HepG2 (cell line): Measurements from ENCODE around the gene WSCD2. TPM values are rescaled to one million over a fixed set of nuclear protein-coding genes. Genes with fewer than 3 reads are reported as not detected.

ENCODE experiments used
- ATAC-seq: fragments of 200-7000 bp; cut with Tn5 transposase; 3 replicates; pipeline ENCODE4 v1.9.1; 2020; ENCODE audit warnings: mild to moderate bottlenecking, moderate library complexity
- BruUV-seq: library from RNA; stranded (reverse); fragments of 400-500 nt; replicated peaks from 2 replicates; lab custom pipeline; 2021; lab: Mats Ljungman, UMichigan
- CTCF ChIA-PET: fragments of 300-600 bp; formaldehyde crosslinking; extraction: SDS; loops from one replicate; lab custom pipeline; 2021; ENCODE audit warnings: low total read pairs, inconsistent platforms, low intra/inter-chr PET ratio; lab: Yijun Ruan, JAX
- POLR2A ChIA-PET: fragments of 350-600 bp; sonication (Branson Sonifier 250); formaldehyde crosslinking; loops from one replicate; lab custom pipeline; 2020; ENCODE audit warnings: antibody characterized with exemption, inconsistent platforms; lab: Yijun Ruan, JAX
- DNase-seq: peaks from one replicate; pipeline ENCODE4 v3.0.0-alpha.2; 2015; ENCODE audit warnings: low spot score
- FAIRE-seq: peaks from 3 replicates; lab custom pipeline; 2011; peaks lifted over from hg19 to GRCh38; lab: Jason Lieb, UNC
- H2AFZ ChIP-seq: one replicate; pipeline ENCODE4 v1.6.1; 2011; ENCODE audit warnings: low read length, inconsistent platforms
- H3K27ac ChIP-seq: fragments of 300-600 bp; 3 replicates; pipeline ENCODE4 v1.8.0; 2011; ENCODE audit warnings: mixed run types, mild to moderate bottlenecking, mixed read lengths, low read length, inconsistent platforms; ENCODE audit not compliant: insufficient read depth; ENCODE audit errors: extremely low read length
- H3K27me3 ChIP-seq, 2 experiments: fragments of 200-600 bp in 1 of 2; 2 replicates in 1 of 2; 3 replicates in 1 of 2; pipeline versions ENCODE4 v1.6.0 to v1.8.0; 2011; ENCODE audit warnings: low read length in 2 of 2, mild to moderate bottlenecking in 2 of 2, moderate library complexity in 2 of 2, inconsistent platforms in 1 of 2; ENCODE audit not compliant: insufficient read depth in 2 of 2, control insufficient read depth in 1 of 2
- H3K36me3 ChIP-seq, 2 experiments: fragments of 200-600 bp in 1 of 2; replicated peaks in 1 of 2; 2 replicates in 1 of 2; 3 replicates in 1 of 2; pipeline versions ENCODE4 v1.5.1 to v1.8.0; 2011; ENCODE audit warnings: low read length in 2 of 2, inconsistent platforms in 1 of 2; ENCODE audit not compliant: insufficient read depth in 2 of 2, control insufficient read depth in 1 of 2
- H3K4me1 ChIP-seq: 2 replicates; pipeline ENCODE4 v1.5.1; 2012; ENCODE audit warnings: low read length, inconsistent platforms; ENCODE audit not compliant: insufficient read depth
- H3K4me2 ChIP-seq: 2 replicates; pipeline ENCODE4 v1.6.0; 2011; ENCODE audit warnings: low read depth, low read length, inconsistent platforms
- H3K4me3 ChIP-seq, 3 experiments: fragments of 200-600 bp in 1 of 3; sonication (generic), shearing (Covaris generic) in 1 of 3; replicated peaks in 1 of 3; 2 replicates each; pipeline ENCODE4 v1.5.1; 2011 to 2016; ENCODE audit warnings: low read length in 3 of 3, inconsistent platforms in 2 of 3, low read depth in 2 of 3, mild to moderate bottlenecking in 2 of 3, control low read depth in 1 of 3, mixed read lengths in 1 of 3; ENCODE audit not compliant: insufficient read depth in 1 of 3
- H3K79me2 ChIP-seq: one replicate; pipeline ENCODE4 v1.6.1; 2011; ENCODE audit warnings: low read length, inconsistent platforms; ENCODE audit not compliant: insufficient read depth
- H3K9ac ChIP-seq: 2 replicates; pipeline ENCODE4 v1.6.0; 2011; ENCODE audit warnings: mild to moderate bottlenecking, low read depth, low read length, inconsistent platforms; ENCODE audit not compliant: insufficient read depth
- H3K9me3 ChIP-seq: 2 replicates; pipeline ENCODE4 v1.5.1; 2012; ENCODE audit warnings: mild to moderate bottlenecking, low read length
- H4K20me1 ChIP-seq: 2 replicates; pipeline ENCODE4 v1.6.0; 2011; ENCODE audit warnings: inconsistent platforms, mild to moderate bottlenecking, low read length, moderate library complexity; ENCODE audit not compliant: insufficient read depth
- THYN1 ChIP-seq: sonication (generic); formaldehyde crosslinking; IDR thresholded peaks from 2 replicates; pipeline ENCODE4 v1.8.1; 2023; ENCODE audit warnings: low read depth, mild to moderate bottlenecking, moderate library complexity, missing genetic modification reagents, borderline replicate concordance
- ZNF557 ChIP-seq: sonication (generic); formaldehyde crosslinking; IDR thresholded peaks from 2 replicates; pipeline ENCODE4 v1.4.0; 2020; ENCODE audit warnings: missing genetic modification reagents
- ZNF724P ChIP-seq: sonication (generic); formaldehyde crosslinking; IDR thresholded peaks from 2 replicates; pipeline ENCODE4 v1.8.0; 2022; ENCODE audit warnings: missing genetic modification reagents, borderline replicate concordance
- WGBS: methylation state at CpG from one replicate; pipeline ENCODE4 v1.1.6; 2017; ENCODE audit warnings: low lambda C conversion rate; 5-methylcytosine and 5-hydroxymethylcytosine counted together
- in situ Hi-C: cut with HindIII; loops from 2 replicates; pipeline ENCODE4 v1.10.0; 2017; ENCODE audit warnings: low pct_unique_long_range_greater_than_20kb; ENCODE audit not compliant: extremely low pct_ligation_motif_present
- intact Hi-C: fragments of 100-400 bp; cut with micrococcal nuclease; formaldehyde crosslinking; loops from one replicate; pipeline ENCODE4 v1.10.0; 2022; ENCODE audit not compliant: unreplicated experiment
- polyA plus RNA-seq, 8 experiments: library from polyadenylated mRNA; depleted of rRNA in 3 of 8; stranded (reverse) in 7 of 8; unstranded in 1 of 8; fragments of >200 nt; fragmentation: Illumina TruSeq in 4 of 8; extraction: Trizol in 4 of 8; gene quantifications; 2 replicates each; pipeline versions ENCODE4 v1.2.1 to v1.2.3, GENCODE V29; 2011 to 2016; ENCODE audit warnings: low read depth in 4 of 8, missing spikeins in 1 of 8, mixed read lengths in 1 of 8; ENCODE audit not compliant: insufficient read depth in 1 of 8
- total RNA-seq, 5 experiments: library from RNA; depleted of rRNA; stranded (reverse); fragments of >200 nt; fragmentation: Illumina TruSeq; extraction: Trizol; gene quantifications; 2 replicates each; pipeline ENCODE4 v1.2.3, GENCODE V29; 2016; ENCODE audit warnings: low read depth in 1 of 5
- TF ChIP-seq, protein P1 (sequence below): sonication (generic); formaldehyde crosslinking; IDR thresholded peaks from 2 replicates; pipeline ENCODE4 v1.4.0; 2020; ENCODE audit warnings: missing genetic modification reagents
- TF ChIP-seq, protein P2 (sequence below): IDR thresholded peaks from 2 replicates; pipeline ENCODE4 v1.6.1; 2012; ENCODE audit warnings: inconsistent platforms
- TF ChIP-seq, protein P3 (sequence below): sonication (generic); formaldehyde crosslinking; IDR thresholded peaks from 2 replicates; pipeline ENCODE4 v1.4.0; 2020; ENCODE audit warnings: low read depth, mild to moderate bottlenecking, missing genetic modification reagents
- TF ChIP-seq, protein P4 (sequence below): sonication (generic); formaldehyde crosslinking; IDR thresholded peaks from 2 replicates; pipeline ENCODE4 v1.5.0; 2020; ENCODE audit warnings: missing genetic modification reagents

Gene WSCD2
- total and polyA plus RNA-seq, 2 of the 13 experiments (the other 11 are each of a cell fraction or from before 2014, with no cell fraction given): not detected

DNA sequence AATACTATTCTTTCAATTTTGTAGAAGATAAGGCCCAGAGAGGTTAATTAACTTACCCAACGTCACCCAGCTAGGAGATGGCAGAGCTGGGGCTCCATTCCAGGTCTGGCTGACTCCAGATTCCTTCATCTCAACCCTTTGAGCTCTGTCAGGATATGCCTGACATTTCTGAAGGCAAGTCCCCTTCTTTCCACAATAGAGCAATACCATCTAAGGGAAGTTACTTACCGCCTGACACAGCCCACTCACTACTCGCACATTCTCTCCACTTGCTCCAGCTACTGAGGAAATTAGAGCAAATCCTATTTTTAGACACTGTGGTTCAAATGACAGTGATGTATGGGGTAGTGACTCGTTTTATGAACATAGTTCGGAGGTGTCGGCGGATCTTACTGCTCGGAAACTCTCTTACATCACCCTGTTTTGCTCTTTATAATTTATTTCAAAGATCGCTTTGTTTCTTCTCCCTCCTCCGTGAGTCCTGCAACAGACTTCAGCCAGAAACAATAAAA lies 2.0 kb upstream of the WSCD2 start (continued):
- TF ChIP-seq, protein P1, sequence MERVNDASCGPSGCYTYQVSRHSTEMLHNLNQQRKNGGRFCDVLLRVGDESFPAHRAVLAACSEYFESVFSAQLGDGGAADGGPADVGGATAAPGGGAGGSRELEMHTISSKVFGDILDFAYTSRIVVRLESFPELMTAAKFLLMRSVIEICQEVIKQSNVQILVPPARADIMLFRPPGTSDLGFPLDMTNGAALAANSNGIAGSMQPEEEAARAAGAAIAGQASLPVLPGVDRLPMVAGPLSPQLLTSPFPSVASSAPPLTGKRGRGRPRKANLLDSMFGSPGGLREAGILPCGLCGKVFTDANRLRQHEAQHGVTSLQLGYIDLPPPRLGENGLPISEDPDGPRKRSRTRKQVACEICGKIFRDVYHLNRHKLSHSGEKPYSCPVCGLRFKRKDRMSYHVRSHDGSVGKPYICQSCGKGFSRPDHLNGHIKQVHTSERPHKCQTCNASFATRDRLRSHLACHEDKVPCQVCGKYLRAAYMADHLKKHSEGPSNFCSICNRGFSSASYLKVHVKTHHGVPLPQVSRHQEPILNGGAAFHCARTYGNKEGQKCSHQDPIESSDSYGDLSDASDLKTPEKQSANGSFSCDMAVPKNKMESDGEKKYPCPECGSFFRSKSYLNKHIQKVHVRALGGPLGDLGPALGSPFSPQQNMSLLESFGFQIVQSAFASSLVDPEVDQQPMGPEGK: no peak
- TF ChIP-seq, protein P2, sequence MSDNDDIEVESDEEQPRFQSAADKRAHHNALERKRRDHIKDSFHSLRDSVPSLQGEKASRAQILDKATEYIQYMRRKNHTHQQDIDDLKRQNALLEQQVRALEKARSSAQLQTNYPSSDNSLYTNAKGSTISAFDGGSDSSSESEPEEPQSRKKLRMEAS: no peak

DNA sequence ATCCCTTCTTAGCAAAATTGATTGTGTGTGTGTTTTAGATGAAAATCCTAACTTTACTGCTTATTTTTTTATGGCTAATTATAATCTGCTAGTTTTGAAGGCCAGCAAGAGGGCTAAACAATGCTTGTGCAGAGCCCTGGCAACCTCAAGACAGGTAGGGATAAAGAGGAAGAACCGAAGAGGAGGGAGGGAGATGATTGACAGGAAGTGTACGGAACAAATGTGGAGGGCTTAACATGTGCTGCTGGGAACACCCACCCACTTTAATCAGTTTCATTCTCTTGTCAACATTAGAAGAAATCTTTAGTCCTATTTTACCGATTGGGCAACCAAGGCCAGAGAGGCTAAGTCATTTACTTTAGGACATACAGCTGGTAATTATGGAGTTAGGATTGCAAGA lies 1.4 kb upstream of the WSCD2 start:
- H3K4me3 ChIP-seq: no peak overlapping the region
- peaks cover 0 to 29% of the 10 kb centered on the region in 2 experiments; a peak in 3 of 5 replicates for H3K27me3 ChIP-seq
- H3K36me3 ChIP-seq: no peaks in the 10 kb centered on the region
- H3K4me2 ChIP-seq: no peak overlapping the region
- H4K20me1 ChIP-seq: no peaks in the 10 kb centered on the region
- H2AFZ ChIP-seq: no peak overlapping the region
- no peak for DNase-seq
- intact Hi-C loops: no loop called here
- WGBS: 13% methylated on average over 3 of the region's 3 CpGs
- in situ Hi-C loops: no loop called here
- no peaks in the 10 kb centered on the region for H3K9me3 ChIP-seq
- H3K4me1 ChIP-seq: peaks cover 5% of the 10 kb centered on the region; the same call in 1 of the 2 replicates
- no peak for FAIRE-seq
- no peak overlapping the region for H3K27ac ChIP-seq
- no TSS peak for BruUV-seq
- ATAC-seq: no peak
- TF ChIP-seq ZNF557 (no peak), THYN1 (CRISPR knock-in tag) (no peak), ZNF724P (CRISPR knock-in tag) (no peak)
- TF ChIP-seq, protein P3, sequence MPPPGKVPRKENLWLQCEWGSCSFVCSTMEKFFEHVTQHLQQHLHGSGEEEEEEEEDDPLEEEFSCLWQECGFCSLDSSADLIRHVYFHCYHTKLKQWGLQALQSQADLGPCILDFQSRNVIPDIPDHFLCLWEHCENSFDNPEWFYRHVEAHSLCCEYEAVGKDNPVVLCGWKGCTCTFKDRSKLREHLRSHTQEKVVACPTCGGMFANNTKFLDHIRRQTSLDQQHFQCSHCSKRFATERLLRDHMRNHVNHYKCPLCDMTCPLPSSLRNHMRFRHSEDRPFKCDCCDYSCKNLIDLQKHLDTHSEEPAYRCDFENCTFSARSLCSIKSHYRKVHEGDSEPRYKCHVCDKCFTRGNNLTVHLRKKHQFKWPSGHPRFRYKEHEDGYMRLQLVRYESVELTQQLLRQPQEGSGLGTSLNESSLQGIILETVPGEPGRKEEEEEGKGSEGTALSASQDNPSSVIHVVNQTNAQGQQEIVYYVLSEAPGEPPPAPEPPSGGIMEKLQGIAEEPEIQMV (CRISPR knock-in tag): no peak
- TF ChIP-seq, protein P4, sequence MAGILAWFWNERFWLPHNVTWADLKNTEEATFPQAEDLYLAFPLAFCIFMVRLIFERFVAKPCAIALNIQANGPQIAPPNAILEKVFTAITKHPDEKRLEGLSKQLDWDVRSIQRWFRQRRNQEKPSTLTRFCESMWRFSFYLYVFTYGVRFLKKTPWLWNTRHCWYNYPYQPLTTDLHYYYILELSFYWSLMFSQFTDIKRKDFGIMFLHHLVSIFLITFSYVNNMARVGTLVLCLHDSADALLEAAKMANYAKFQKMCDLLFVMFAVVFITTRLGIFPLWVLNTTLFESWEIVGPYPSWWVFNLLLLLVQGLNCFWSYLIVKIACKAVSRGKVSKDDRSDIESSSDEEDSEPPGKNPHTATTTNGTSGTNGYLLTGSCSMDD: no peak
- CTCF ChIA-PET: no interaction called here
- POLR2A ChIA-PET: no interaction called here
- no peak overlapping the region for H3K9ac ChIP-seq
- no peaks in the 10 kb centered on the region for H3K79me2 ChIP-seq
